SK-N-SH (cell line): ENCODE results near the gene PITPNM1.

ENCODE experiments used
- CTCF ChIP-seq: fragments of 200-600 bp; sonication (generic); IDR thresholded peaks from 2 replicates; pipeline ENCODE4 v1.6.1; 2017; ENCODE audit warnings: antibody characterized with exemption, mild to moderate bottlenecking, moderate library complexity
- GABPA ChIP-seq: IDR thresholded peaks from 2 replicates; pipeline ENCODE4 v1.4.0; 2012; ENCODE audit warnings: low read depth, mild to moderate bottlenecking
- NRF1 ChIP-seq: IDR thresholded peaks from 2 replicates; pipeline ENCODE4 v1.6.1; 2012; ENCODE audit warnings: low read depth, mild to moderate bottlenecking, low read length
- REST ChIP-seq: IDR thresholded peaks from 2 replicates; pipeline ENCODE4 v1.6.1; 2012; ENCODE audit warnings: mild to moderate bottlenecking, low read depth, low read length, moderate library complexity
- SIN3A ChIP-seq: IDR thresholded peaks from 2 replicates; pipeline ENCODE4 v1.6.1; 2012; ENCODE audit warnings: low read depth, mild to moderate bottlenecking, low read length, moderate library complexity, borderline replicate concordance
- SMC3 ChIP-seq: IDR thresholded peaks from 2 replicates; pipeline ENCODE4 v1.6.1; 2012; ENCODE audit warnings: low read depth, low read length, improper control_type of control experiment
- USF1 ChIP-seq: IDR thresholded peaks from 2 replicates; pipeline ENCODE4 v1.4.0; 2012; ENCODE audit warnings: low read depth, borderline replicate concordance
- USF2 ChIP-seq: fragments of 150-350 bp; IDR thresholded peaks from 2 replicates; pipeline ENCODE4 v1.6.1; 2017; ENCODE audit warnings: antibody characterized with exemption, low read length, low read depth, borderline replicate concordance
- YY1 ChIP-seq: IDR thresholded peaks from 2 replicates; pipeline ENCODE4 v1.4.0; 2012; ENCODE audit warnings: low read depth, mild to moderate bottlenecking

GRCh38 chr11:67452141-67452952 lies 52.8 kb downstream of the PITPNM1 start, which contains the start of gene GPR152:
- TF ChIP-seq GABPA (no peak), USF2 (no peak), CTCF (no peak), USF1 (no peak), NRF1 (no peak), SIN3A (no peak), SMC3 (no peak), YY1 (no peak), REST (no peak)
